ENCODE results near the gene ROR1.
"Not testable (repeated sequence)": the region's sequence is repeated elsewhere in the genome, so short reads cannot be mapped to it uniquely, and the experiment has no call there.

The ROR1 gene

DNA sequence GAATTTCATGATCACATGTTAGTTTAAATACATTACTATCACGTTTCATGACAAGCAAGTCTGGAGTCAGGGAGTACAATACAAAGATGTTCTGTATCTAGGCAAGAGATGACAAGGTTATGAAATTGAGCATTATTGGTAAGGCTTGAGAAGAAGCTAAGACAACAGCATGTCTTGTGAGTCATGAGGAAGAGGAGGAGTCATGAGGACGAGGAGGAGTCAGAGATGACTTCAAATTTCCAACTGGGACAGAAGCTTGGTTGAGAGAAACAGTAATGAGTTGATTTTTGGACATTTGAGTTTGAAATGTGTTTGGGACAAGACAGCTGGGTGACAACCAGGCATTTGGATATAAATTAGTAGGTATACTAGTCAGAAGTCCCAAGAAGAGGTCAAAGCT, 425.3 kb downstream of the ROR1 start:
- no peak for FAIRE-seq

DNA sequence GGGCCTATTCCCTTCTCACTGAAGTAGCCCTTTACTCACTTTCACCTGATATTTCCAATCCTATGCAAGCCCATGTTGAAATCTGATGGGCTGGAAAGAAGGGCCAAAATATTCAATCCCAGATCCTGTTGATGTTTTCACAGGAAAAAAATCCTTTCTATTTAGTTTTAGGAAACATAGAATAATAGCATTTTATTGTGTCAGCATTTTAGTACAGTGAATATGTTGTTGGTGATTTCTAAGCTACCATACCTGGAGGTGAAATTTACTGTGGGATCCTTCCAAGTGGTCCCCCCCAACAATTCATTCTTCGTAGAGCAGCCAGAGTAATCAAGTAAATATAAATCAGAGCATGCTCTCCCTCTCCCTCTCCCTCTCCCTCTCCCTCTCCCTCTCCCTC, 426.2 kb downstream of the ROR1 start:
- FAIRE-seq = no peak

DNA sequence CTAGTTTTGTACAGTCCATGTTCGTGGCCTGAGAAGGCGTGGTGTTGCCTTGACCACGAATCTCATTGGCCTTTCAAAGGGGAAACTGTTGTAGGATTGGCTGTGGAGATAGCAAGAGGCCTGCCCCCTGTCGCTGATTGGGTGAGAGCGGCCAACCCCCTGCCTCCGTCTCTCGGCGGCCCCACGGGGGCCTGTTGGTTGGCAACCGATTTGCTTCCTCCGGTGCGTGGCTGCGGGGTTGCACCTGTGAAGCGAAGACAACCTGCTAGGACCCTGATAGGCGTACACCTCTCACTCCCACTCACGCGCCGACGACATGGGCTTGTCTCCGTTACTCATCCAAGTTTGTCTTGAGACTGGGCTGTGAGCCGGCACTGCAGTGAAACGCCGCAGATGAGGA, 429.6 kb downstream of the ROR1 start, which contains the start of gene UBE2U:
Gene UBE2U, plus strand, starts transcription at position 204 of the 400 bp plus-strand sequence. CDS start 428 bp downstream, outside the sequence.
- no peak for FAIRE-seq

DNA sequence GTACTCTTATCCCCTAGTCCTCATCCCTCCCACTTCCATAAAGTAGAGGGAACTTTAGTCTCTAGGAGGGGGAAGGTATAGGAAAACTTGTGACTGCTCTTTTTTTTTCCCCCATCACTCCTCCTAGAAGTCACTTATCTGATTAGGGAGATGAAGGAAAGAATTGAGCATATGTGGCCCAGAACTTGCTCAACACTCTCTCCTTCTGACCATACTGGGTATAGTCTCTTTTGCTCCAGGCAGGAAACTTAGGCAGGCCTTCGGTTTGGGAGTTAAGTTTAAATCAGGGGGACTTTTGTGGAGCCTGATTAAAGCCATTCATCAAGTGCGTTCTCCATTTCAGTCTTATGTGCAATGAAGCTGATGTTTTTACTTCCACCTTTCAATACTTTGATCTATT, 435.4 kb downstream of the ROR1 start:
- FAIRE-seq = no peak

DNA sequence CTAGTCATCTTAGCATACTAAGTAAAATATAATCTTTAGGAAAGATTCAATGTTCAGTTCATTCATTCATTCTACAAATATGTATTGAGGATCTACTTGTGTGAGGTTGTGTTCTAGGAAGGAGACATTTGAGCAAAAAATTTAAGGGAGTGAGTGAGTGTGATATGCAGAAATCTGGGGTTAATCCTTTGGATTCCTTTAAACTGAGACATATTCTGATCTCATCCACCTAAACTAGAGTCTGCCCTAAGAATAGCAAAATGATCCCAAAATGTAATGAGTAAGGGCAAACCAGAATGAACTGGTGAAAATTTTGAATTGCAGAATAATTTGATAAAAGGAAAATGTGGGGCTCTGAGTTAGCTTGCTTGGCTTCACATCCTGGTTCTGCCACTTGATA, 438.2 kb downstream of the ROR1 start:
- FAIRE-seq = no peak

DNA sequence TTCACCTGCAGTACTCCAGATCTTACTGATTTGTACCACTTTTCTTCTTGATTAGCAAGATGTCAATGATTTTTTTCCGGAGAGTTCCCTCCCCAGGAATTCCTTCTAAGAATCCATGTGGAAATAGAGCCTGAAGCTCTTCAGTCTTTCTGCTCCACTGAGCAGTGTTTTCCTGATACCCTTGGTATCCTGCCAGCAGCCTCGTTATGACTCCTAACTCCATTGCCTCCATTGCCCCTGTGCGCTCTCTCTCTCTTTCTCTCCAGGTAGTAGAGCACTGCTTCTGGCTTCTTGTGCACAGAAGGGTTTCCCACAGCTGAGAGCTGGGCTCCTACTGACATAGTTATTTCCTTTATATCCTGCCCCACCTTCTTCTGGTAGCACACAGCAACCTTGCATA, 441.8 kb downstream of the ROR1 start:
- no peak for FAIRE-seq

DNA sequence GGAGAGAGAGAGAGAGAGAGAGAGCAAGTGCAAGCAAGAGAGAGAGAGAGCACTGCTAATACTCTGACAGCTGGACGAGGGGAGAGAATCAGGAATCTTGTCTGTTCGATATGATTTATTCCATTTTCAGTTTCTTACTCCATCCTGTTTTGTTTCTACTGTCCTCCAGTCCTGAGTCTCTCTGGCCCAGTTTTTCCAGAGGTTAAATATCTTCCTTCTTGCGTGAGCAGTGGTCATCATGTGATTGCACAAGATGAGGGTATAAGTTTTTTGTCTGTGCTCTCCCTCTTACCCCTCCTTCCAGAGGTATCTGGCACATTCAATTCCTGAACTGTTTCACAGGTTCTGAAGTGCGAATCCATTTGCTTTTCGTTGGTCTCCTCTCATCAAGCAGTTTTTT, 446.4 kb downstream of the ROR1 start:
- no peak for FAIRE-seq

DNA sequence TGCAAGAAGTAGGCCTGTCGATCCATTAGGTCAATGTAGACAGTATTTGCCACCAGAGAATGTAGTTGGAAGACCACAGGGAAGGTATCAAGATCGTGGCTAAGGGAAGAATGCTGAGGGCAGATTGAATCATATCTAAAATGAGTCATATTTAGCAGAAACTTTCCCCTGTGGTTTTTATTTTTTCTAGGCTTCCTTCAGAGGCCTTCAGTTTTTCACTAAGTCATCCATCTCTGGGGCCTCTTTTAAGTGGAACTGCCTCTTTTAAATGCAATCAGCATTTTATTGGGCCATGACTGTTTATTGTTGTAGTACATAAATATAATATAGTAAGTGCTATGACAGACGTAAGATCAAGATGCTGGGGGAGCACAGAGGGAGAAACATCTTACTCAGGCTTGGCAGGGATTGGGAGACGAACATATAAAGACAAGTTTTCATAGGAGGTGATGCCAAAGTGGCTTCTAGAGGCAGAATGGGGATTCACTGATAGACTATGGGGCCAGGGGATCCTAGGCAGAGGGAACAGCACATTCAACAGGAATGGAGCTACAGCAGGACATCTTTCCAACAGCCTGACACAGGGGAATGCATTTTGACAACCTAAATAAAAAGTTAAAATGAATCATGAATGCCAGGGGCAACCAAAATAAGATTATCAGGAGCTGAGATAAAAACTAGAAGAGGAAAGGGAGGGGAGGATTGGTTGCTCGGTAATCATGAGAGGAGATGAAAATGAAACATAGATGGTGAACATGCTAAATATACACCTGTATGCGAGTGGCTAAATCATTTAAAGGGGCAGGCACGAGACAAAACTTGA, 449.7 kb downstream of the ROR1 start:
- FAIRE-seq = no peak

DNA sequence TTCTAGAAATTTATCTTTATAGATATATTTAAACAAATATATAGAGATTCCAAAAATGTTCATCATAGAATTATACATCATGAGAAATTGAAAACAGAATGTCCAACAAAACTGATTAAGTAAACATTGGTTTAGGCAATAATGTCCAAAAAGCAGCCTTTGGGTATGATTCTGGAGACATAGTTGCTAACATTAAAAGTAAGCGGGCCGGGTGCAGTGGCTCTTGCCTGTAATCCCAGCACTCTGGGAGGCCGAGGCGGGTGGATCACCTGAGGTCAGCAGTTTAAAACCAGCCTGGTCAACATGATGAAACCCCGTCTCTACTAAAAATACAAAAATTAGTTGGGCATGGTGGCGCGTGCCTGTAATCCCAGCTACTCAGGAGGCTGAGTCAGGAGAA, 450.4 kb downstream of the ROR1 start:
- FAIRE-seq = not testable (repeated sequence)

DNA sequence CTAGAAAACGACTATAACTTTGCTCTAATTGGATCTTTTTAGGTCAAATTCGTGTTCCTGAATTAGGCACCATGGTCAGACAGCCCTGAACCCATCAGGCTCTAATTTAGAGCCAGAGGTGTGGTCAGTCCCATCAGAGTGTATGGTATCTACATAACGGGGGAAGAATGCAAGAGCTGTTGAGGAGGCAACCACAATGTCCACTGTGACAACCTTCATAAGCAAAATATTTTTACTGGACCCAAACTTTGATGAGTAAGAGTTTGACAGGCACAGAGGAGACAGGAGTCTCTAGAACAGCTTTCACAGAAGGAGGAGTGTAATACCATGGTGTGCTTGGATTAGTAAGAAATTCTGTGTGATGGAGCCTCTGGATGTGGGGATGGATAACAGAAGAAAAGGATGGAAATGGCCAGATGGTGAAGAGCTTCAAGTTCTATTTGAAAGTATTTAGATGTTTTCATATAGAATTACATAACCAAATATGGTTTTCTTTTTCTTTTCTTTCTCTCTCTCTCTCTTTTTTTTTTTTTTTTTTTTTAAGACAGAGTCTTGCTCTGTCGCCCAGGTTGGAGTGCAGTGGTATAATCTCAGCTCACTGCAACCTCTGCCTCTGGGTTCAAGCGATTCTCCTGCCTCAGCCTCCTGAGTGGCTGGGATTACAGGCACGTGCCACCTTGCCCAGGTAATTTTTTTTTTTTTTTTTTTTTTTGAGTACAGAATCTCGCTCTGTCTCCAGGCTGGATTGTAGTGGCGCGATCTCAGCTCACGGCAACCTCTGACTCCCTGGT, 454.5 kb downstream of the ROR1 start:
- no peak for FAIRE-seq

DNA sequence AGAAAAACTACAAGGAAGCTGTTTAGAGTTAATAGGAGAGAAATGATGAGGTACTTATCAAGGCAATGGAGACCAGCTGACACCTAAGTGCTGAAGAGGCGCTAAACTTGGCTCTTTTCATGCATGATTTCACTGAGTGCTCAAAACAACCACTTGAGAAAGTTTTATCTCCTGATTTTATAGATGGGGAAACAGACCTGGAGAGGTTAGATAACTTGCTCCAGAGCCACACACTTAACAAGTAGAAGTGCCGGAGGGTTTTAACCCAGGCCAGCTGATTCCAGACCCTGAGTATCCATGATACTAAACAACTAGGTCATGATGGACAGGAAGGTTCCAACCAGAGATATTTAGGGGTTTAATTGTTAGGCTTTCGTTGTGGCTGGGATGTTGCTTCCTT, 455.5 kb downstream of the ROR1 start:
- no peak for FAIRE-seq

All from G401.6 (cell line).